NCI-H2029 (cell line): ENCODE measurements around the gene ANK3.

Experiments
- DNase-seq: peaks from one replicate; lab custom pipeline; 2025; lab: John Stamatoyannopoulos, UW

The ANK3 gene

DNA sequence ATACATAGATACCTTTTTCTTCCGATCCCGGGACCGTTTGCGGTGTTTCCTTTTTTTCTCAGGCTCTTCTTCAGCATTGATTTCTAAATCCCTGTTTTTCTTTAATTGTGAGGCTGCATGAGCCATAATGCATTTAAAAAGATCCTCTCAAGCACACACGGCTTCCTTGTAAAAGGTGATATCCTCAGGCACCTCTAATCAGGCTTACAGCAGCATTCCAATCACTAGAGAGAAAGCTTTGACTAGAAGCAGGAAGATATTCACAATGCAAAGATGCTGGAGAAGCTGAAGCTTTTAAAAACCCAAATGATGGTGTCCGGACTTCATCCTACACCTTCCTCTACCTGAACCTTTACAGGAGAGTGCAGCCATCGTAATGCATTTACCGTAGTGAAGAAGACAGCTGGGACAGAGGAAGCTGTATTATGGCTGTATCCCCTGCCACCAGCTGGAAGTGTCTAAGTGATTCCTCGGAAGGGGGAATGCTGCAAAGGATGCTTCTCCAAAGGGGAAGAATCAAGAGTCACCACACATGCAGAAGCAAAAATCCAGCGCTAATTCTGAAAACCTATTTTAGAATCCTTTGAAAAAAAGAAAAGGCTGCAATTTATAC, at the start of gene ANK3:
ANK3 (minus strand) TSS at position 463 of the 613 bp plus-strand sequence; CDS start at position 126, 337 bp downstream.
- no peak for DNase-seq

DNA sequence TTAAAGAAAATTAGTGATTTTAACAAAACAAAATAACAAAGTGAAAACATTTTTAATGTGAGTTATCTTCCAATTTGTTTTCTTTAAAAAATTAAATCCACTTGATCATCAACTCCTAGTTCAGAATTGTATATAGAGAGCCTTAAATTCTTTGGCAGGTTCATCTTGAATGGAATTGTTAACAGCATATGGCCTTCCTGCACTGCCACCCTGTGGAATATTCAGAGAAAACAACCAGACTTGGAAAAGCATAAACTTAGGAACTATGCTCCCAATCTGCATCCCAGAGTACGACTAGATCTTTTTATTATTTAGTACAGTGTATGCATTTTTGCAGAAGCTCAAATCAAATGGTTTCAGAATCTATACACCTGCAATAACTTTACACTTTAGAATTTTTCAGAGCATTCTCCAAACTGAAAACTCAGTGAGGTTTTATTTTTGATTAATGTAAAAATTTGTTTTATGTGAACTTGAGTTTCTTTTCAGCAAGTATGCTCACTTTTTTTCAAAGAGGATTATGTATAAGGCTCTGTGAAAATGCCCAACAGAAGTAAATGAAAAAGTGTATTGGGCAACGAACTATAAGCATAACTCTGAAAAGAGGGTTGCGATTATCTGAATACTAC, 44.9 kb upstream of the ANK3 start:
- DNase-seq, result peak; percentile 19

DNA sequence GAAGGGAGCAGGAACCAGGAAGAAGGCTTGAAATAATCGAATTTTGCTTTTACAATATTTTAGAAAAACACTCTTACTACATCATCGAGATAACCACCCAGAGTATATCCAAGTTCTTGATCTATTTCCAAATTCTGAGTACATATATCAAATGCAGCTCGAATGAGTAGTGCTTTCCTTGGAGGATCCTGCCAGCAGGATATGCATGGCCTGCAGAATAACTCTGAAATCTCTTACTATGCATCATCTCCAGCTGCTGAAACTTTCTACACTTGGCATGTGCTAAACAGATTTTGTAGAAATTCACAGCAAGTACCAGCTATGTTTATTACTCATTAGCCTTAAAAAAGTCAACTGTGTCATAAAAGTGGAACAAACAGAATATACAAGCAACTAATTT, 44.0 kb upstream of the ANK3 start:
- no peak for DNase-seq

DNA sequence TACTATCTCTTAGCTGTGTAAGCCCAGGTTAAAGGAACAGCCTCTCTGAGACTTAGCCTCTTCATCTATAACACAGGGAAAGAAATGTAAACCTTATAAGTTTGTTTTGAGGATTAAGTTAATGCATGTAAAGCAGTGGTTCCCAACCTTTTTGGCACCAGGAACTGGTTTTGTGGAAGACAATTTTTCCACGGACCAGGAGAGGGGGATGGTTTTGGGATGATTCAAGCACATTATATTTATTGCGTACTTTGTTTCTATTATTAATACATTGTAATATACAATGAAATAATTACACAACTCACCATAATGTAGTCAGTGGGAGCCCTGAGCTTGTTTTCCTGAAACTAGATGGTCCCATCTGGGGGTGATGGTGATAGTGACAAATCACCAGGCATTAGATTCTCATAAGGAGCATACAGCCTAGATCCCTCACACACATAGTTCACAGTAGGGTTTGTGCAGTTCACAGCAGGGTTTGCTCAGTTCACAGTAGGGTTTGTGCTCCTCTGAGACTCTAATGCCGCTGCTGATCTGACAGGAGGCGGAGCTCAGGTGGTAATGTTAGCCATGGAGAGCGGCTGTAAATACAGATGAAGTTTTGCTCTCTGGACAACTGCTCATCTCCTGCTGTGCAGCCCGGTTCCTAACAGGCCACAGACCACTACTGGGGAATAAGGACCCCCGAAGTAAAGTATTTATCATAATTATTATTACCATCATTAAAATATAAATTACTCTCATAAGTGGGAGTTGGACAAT, 41.3 kb upstream of the ANK3 start:
- DNase-seq, result no peak

DNA sequence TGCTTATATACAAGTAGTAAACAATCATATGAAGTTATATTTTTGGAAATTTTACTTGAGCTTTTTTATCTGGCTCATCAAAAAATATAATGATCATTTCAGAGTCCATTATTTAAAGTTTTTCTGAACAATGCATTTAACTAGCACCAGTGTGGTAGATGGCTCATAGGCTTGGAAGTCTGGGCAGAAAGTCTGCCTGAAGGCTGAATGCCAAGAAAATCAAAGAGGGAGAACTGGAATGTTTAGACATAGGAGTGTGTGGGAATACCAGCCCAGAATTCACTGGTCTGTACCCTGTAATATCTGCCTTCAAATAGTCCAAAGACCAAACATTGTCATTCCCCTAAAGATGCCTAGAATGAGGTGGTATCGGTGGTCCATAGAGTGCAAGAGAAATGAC, 40.3 kb upstream of the ANK3 start:
- no peak for DNase-seq

DNA sequence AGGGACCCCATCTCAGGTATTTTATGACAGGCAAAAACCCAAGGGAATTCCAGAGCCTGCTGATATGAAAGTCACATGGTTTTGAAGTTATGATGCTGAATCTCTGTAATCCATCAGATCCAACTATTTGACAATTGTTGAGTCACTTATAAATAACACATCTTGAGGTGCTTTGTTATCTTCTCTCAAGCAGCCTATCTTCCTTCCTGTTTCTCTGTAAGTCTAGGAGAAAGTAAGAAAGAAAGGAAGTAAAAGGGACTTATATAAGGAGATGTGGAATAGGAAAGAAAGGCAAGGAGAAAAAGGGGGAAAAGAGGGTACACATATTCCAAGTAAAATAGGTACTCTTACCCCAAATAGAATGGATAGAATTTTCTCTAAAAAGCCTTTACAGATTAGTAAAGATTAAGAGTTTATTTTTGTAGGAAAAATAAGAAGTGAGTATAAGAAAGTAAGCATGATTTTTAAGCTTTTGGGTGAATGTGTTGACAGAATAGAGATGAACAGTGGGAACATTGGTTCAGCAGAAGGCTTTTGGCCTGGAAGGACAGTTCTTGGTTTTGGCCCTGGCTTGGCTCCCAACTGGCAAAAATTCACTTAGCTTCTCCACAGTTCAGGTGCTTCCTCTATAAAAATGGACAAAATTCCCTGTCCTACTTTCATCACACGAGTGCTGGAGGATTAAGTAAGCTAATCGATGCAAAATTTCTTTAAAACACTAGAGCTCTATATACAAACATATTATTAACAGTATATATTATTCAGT, 39.6 kb upstream of the ANK3 start:
- DNase-seq, result no peak

DNA sequence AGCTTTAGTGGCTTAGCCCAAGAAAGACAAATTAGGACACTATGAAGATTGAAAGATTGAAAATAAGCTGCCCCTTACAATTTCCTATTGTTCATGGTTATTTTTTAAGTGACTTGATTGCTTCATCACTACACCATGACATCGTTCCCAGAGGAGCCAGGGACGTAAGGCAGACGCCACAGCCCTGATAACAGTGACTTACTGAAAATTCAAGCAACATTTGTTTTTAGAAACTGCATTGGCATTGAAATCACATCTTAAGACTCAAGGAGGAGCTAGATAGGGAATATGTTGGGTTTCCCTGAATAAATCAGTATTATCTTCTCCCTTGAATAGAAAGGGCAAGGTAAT, 38.7 kb upstream of the ANK3 start:
- no peak for DNase-seq

DNA sequence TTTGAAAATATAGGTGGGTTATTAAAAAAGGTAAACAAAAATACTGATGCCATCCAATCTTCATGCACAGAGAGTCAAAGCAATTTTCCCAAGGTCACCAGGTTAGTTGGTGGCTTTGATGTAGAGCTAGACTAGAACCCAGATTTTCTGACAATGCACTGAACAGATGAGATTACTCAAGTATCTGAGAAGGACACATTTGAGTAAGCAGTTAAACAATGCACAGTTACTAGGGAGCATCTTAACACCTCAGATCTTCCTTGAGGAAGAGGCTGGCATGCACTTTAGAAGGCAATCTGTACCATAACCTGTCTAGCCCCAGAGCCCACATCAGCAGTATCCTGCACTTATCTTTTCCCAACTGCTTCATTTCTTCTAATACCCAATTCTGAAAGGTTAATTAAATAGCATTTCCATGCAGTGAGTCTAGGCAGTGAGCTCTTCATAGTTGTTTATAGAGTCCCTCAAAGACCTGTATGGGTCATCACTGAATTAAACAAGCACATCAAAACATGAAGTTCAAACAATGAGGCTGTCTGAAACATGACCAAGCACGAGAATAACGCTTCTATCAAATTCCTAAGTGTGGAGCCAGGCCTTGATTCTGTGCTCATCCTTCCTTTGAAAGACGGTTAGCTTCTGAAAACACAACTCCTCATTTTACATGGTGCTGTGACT, 38.2 kb upstream of the ANK3 start:
- no peak for DNase-seq

DNA sequence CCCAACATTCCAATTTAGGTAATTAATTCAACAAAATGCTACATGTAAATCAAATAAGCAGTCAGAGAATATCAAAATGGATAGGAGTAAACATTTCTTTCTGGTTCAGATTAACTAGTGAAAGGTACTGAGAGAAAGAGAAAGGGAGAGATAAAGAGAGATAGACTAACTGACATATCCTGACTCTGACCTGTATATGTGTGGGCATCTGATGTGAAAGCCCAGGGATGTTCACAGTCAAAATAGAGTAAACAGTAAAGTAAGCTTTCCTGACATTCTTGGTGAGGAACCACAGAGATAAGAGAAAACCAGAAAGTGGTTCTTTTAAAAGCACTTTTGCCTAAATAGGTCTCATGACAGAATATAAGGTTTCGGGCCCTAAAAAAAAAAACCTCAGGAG, 37.5 kb upstream of the ANK3 start:
- DNase-seq, result no peak

DNA sequence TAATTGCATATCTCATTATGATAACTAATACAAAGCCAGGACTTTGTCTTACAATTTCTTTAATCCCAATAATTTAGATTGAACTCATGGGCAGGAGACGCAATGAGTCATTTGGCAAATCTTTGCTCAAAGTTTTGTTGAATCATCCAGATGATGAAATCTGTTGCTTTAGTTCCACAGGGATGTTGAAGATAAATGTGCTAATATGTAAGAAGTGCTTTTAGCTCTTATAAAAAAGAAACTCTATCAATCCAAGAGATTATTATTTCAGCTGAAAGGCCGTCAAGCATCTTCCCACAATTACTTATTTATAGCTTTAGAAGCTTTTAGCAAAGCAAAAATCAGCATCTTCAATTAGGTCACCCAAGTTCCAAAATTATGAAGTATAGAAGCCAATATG, 36.8 kb upstream of the ANK3 start:
- no peak for DNase-seq

DNA sequence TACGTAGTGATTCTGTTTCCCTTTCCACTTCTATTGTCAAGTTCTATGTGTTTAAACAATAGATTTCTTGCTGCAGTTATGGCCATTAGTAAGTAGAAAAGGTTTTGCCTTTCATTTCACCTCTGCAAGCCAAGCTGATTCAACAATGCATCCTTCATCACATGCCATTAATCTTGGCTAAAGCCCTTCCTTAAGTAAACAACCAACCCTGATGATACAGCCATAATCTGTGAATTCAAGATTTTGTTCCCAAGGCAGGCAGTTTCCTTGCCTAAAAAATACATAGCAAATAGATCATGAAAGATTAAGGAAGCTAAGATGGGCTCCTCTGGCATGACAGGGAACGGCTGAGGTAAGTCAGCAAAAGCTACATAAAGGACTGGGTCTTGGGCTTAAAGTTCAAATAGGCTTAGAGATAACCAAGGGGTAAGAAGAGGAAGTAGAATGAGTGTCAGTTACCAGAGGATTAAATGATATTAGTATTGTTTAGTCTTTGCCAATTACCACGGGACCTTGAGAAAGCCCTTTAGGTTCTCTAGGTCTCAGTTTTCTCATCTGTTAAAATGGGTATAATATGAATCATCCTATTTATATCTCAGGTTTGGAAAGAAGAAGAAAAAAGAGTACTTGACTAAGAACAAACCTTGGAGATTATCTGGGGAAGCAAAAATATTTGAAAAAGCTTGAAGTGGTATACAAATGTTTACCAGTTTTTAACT, 35.9 kb upstream of the ANK3 start:
- no peak for DNase-seq

DNA sequence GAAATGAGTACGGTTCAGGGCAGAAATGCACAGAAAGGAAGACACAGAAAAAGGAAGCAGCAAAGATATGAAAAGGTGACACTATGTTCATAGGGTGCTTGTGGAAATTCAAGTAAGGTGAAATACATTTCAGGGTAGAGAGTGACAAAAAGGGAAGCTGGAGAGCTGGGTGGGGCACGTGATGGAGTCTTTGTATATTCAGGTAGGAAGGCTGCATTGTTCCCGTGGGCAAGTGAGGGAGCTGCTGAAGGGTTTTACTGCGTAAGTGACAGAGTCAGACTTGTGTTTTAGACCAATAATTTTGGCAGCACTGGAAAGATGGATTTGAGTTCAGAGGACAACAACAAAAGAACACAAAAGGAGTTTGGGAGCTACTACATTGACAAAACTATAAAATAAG, 35.3 kb upstream of the ANK3 start:
- DNase-seq, result no peak

DNA sequence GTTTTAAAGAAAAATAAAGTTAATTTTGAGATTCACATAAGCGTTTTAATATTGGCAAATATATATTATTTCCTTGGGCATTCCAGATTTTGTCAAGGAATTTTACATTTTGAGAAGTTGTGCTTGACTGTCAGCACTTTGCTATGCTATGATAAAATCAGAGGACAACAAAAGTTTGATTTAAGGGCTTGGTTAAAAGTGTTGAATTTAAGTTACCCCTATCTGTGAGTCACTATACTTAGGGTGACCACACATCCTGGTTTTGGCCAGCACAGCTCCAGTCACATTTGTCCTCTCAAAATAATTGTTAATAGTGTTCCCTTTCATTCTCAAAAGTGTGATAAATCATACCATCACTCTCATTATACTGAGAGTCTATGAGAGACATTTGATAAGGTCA, 34.2 kb upstream of the ANK3 start:
- no peak for DNase-seq

DNA sequence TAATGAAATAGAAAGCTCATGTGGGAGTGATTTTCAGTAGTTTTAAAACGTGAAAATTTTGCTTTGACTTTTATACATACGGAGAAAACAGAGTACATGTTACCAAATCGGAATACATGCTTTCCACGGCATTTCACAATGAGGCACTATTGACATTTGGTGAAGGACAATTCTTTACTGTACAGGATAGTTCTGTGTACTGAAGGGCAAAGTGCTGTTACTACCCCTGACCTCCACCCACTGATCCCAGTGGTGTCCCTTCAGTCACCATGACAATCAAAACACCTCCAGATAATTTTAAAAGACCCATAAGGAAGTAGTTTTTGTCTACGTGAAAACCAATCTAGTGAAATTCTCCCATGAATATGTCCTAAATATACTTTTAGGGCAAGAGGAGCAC, 33.1 kb upstream of the ANK3 start:
- no peak for DNase-seq

DNA sequence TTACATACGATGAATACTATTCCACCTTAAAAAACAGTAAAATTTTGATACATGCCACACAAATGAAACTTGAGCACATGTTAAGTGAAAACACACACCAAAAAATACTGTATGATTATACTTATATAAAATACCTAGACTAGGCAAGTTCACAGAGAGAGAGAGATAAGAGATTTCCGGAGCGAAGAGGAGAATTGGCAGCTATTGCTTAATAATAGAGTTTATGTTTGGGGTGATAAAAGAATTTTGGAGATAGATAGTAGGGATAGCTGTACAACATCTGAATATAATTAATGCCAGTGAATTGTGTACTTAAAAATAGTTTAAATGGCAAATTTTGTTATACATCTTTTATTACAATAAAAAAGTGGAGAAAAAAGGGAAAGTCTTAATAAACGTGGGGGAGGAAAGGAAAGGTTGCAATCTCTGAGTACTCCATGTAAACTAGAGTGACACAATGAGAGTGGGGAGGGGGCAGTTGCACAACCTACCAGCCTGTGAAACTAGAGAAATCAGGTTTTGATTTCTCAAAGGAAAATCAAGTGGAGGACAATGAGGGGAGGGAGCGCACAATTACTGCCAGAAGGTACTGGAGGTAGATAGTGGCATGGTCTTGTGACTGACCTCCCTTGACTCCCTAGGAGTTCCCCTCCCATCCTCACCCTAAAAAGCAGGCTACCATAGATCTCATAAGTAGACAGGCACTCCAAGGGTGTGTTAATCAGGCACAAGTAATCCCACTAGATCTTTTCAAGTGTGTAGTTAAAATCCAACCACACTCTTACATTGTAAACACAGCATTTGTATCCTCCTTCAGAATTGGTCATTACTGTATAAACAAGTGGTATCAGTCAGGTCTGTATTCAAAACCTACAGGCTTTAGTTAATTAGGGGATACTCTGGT, 31.6 kb upstream of the ANK3 start:
- DNase-seq, result no peak

DNA sequence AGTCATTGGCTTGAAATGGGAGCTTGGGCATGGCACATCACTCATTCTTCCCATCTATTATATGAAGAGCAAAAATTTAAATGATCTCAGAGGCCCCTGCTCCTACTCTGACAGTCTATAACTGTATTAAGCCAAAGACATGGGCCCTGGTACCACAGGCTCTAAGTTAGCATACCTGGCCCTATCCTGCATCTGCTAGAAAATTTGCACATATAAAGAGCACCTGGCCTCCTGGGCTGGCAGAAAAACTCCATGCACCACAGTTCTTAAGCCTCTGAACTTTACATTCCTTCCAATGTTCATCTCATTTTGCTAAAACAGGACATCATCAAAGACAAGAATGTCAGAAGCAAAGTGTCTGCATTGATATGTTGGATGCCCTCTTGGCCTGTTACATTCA, 29.6 kb upstream of the ANK3 start:
- no peak for DNase-seq

DNA sequence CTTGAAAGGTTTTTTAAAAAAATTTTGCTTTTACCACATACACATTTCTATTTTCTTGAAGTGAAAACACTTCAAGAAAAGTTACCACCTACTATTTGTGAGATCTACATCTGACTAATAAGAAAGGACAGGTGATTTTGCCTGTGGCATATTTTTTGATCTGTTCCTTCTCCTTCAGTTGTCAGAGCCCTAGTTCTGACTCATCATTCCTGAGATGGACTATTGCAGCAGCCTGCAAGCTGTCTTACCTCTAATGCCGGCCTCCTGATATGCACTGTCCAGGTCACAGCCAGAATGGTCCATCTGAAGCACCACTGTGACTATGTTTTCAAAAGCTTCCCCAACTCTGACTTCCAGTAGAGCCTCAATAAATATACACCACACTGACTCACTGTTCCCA, 28.2 kb upstream of the ANK3 start:
- no peak for DNase-seq

DNA sequence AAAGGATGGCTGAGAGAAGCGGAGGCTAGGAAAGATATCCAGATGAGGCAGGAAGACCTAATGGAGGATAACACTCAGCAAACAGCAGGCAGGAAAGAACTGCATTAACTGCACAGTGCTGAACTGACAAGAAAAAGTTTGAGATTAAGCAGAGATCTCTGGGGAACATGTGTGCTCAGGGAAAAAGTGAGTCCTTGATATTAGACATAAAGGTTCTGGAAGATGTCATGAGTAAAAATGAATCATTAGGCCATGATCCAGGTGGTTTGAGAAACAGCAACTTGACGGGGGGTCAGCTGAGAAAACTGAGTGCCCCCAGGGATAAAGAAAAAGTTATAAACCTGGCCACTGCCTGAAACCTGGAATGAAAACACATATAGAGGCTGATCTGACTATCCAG, 27.3 kb upstream of the ANK3 start:
- DNase-seq, result no peak

DNA sequence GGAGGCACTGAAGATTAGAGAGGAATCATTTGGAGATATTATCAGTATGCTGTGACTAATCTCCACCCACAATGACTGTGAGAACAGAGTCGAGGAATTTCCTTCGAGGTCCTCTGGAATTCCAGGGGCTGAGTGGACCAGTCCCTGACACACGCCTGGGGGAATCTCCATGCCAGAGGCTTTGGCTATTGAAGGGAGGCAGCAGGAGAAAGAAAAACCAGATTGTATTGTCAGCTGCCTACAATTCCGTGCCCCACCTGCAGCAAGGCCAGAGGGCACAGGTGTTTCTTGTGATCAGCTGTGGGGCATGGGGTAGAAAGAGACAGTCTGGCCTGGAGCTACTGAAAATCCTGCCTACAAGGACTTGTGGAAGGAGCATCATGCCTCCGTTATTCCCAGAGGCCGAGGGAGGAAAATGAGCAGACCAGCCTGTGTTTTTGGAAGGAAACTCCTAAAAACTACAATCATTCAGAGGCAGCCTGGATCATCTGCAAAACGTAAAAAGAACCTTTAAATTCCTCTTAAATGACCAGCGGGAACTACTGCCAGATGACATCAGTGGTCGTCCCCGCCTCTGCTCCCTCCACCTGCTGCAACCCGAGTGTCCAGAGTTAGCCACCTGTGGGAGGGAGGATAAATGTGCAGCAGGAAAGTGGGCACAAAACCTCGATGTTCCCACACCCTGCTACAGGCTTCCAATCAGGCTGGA, 25.4 kb upstream of the ANK3 start:
- no peak for DNase-seq

DNA sequence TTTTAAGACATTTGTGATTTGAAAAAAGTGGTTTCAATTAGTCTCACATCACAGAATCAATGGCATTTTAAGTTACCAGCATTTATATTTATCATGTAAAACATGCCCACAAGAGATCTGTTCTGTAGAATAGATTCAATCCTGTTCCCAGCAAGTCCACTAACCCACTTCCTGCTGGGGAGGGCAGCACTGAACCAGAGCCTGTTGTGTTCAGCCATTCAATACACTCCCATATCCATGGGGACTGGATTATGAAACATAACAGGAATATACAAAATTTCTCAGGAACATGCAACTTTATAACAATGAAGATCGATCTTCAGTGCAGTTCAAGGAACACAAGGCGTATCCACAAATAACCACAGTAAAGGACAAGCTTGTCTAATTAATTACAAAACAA, 24.4 kb upstream of the ANK3 start:
- DNase-seq, result no peak
